ENCODE results near the gene PHF19.

DNA sequence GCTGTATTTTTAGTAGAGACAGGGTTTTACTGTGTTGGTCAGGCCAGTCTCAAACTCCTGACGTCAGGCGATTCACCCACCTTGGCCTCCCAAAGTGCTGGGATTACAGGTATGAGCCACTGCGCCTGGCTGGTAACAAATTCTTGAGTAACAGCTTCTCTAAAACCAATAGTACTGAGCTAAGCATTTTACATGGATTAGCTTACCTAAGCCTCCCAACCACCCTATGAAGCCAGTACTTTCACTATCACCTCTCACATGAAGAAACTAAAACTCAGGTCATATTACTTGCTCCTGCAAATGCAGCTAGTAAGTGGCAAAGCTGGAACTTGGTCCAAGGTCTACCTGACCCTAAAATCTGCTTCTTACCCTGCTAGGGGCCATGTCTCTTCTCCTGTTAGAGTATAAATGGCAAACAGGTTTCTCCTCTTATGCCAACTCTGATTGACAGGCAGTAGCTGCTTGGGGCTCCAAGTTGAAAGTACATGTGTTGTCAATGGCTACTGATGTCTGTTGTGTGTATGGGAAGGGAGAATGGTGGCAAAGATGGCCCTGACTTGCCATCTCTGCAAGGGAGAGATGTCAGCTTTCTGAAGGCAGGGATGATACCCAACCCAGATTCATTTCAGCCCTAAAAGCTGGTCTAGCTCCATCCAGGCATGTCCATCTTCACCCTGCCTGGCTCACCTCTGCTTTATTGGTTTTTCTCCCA lies 4.0 kb downstream of the PHF19 start:
- no peak for TF ChIP-seq ZC3H11A (IDR thresholded peaks at IDR 0.05)
- no peak for TF ChIP-seq MAZ (IDR thresholded peaks at IDR 0.05; ENCODE audit: borderline replicate concordance, low read depth, low read length)
